HCT116 (cell line): ENCODE results near the gene EFHD1.

Experiments used
- CTCF ChIP-seq, 3 experiments: fragments of 200-600 bp in 1 of 3; sonication (generic) in 1 of 3; IDR thresholded peaks in 2 of 3; conservative IDR thresholded peaks in 1 of 3; 2 replicates each; pipeline ENCODE4 v1.5.1; 2012 to 2017; ENCODE audit warnings: low read depth in 2 of 3, low read length in 2 of 3, antibody characterized with exemption in 1 of 3, borderline replicate concordance in 1 of 3, control low read depth in 1 of 3, mild to moderate bottlenecking in 1 of 3, mixed read lengths in 1 of 3, mixed run types in 1 of 3, moderate library complexity in 1 of 3; ENCODE audit not compliant: insufficient read depth in 1 of 3
- EGR1 ChIP-seq: IDR thresholded peaks from 2 replicates; pipeline ENCODE4 v1.6.1; 2012; ENCODE audit warnings: low read depth
- EZH2phosphoT487 ChIP-seq: fragments of 200-600 bp; IDR thresholded peaks from 2 replicates; pipeline ENCODE4 v1.6.1; 2018; ENCODE audit warnings: antibody characterized with exemption, borderline replicate concordance
- FOSL1 ChIP-seq: IDR thresholded peaks from 2 replicates; pipeline ENCODE4 v1.6.1; 2012; ENCODE audit warnings: low read depth
- MAX ChIP-seq: IDR thresholded peaks from 2 replicates; pipeline ENCODE4 v1.6.1; 2012
- POLR2A ChIP-seq: IDR thresholded peaks from 2 replicates; pipeline ENCODE4 v1.7.0; 2011; ENCODE audit warnings: borderline replicate concordance; ENCODE audit not compliant: insufficient read depth, insufficient read length; ENCODE audit errors: extremely low read depth
- POLR2AphosphoS5 ChIP-seq: IDR thresholded peaks from 2 replicates; pipeline ENCODE4 v1.6.1; 2011; ENCODE audit warnings: mild to moderate bottlenecking, low read depth, low read length, moderate library complexity
- RAD21 ChIP-seq: IDR thresholded peaks from 2 replicates; pipeline ENCODE4 v1.6.1; 2012; ENCODE audit warnings: low read depth, mild to moderate bottlenecking
- YY1 ChIP-seq: IDR thresholded peaks from 2 replicates; pipeline ENCODE4 v1.6.1; 2011; ENCODE audit warnings: low read length, low read depth, moderate library complexity, mild to moderate bottlenecking; ENCODE audit not compliant: insufficient replicate concordance; ENCODE audit errors: extremely low read depth
- ZNF274 ChIP-seq: fragments of 200-500 bp; sonication (Bioruptor generic); IDR thresholded peaks from 2 replicates; pipeline ENCODE4 v1.6.1; 2014; ENCODE audit warnings: mild to moderate bottlenecking, low read depth, low read length, inconsistent platforms

DNA sequence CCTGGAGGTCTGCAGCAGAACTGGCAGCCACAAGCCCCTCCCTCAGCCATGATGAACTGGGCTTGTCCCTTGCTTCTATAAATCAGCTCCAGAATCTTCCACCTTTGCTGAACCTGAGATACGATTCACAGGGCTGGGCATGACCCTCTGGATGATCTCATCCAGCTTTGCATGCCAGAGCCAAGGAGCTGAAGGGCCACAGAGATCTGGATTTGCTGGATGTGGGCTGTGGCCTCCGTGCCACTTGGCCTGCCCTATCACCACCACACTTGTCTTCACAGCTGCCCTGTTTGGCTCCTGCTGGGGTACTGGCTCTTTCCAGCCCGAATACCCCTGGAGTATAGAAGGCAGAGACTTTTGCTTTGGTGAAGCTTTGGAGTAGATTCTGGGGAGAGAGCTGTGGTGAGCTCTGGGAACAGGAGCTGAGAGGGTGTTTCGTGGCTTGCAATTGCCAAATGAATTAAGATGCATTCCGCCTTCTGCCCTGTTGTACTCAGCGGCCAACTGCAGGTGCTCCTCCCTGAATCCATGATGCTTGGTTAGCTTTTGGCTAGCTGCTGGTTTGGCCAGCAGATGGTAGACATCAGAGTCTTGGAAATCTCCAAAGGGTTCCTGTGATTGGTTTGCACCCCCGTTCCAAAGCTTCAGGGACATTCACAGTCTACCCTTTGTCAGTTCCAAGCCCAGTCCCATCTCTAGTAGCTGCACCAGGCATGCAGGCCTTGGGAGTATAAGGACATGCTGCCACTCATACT is 32.8 kb downstream of the EFHD1 start:
- TF ChIP-seq CTCF (IDR thresholded peaks at IDR 0.05 in 2 of 3, conservative IDR thresholded peaks at IDR 0.05 in 1 of 3; ENCODE audit: borderline replicate concordance in 1 of 3, insufficient read depth in 1 of 3, low read depth in 2 of 3, low read length in 2 of 3) (no peak), EZH2phosphoT487 (no peak), POLR2AphosphoS5 (no peak), EGR1 (no peak), POLR2A (no peak), RAD21 (no peak), ZNF274 (no peak), YY1 (no peak), MAX (no peak), FOSL1 (no peak)
